Endodermal cell (in vitro differentiated cells): Measurements from ENCODE around the gene CCDC80. TPM values are rescaled to one million over a fixed set of nuclear protein-coding genes. Genes with fewer than 3 reads are reported as not detected.

Source experiments
- DNase-seq: peaks from one replicate; pipeline ENCODE4 v3.0.0-alpha.2; 2017
- H3K27ac ChIP-seq: 2 replicates; pipeline ENCODE4 v1.5.1; 2013; ENCODE audit warnings: mild to moderate bottlenecking, low read depth, low read length, moderate library complexity
- H3K27me3 ChIP-seq: 2 replicates; pipeline ENCODE4 v1.6.1; 2013; ENCODE audit warnings: mild to moderate bottlenecking, low read length, moderate library complexity; ENCODE audit not compliant: insufficient read depth, control insufficient read depth, poor library complexity, severe bottlenecking
- H3K36me3 ChIP-seq: 2 replicates; pipeline ENCODE4 v1.7.0; 2013; ENCODE audit warnings: mild to moderate bottlenecking, low read length, moderate library complexity; ENCODE audit not compliant: control insufficient read depth, insufficient read depth
- H3K4me1 ChIP-seq: one replicate; pipeline ENCODE4 v1.7.0; 2013; ENCODE audit warnings: low read length; ENCODE audit not compliant: control insufficient read depth, insufficient read depth
- H3K4me3 ChIP-seq: 2 replicates; pipeline ENCODE4 v1.5.1; 2013; ENCODE audit warnings: mild to moderate bottlenecking, low read length, moderate library complexity
- H3K9ac ChIP-seq: 2 replicates; pipeline ENCODE4 v1.6.1; 2013; ENCODE audit warnings: mild to moderate bottlenecking, low read length, moderate library complexity; ENCODE audit not compliant: poor library complexity, severe bottlenecking; ENCODE audit errors: extremely low read depth
- H3K9me3 ChIP-seq: 2 replicates; pipeline ENCODE4 v1.6.1; 2013; ENCODE audit warnings: mild to moderate bottlenecking, low read length, moderate library complexity; ENCODE audit not compliant: control insufficient read depth
- H3K27ac Mint-ChIP-seq: 2 replicates; pipeline ENCODE4 v1.8.0; 2020; ENCODE audit warnings: mixed read lengths
- H3K27me3 Mint-ChIP-seq: 2 replicates; pipeline ENCODE4 v1.8.0; 2021; ENCODE audit warnings: mild to moderate bottlenecking, mixed read lengths; ENCODE audit not compliant: insufficient read depth
- H3K36me3 Mint-ChIP-seq: 2 replicates; pipeline ENCODE4 v1.8.0; 2020; ENCODE audit warnings: low read depth, mixed read lengths
- H3K4me1 Mint-ChIP-seq: 2 replicates; pipeline ENCODE4 v1.8.0; 2020; ENCODE audit warnings: mixed read lengths
- H3K4me3 Mint-ChIP-seq: 2 replicates; pipeline ENCODE4 v1.8.0; 2020; ENCODE audit warnings: mild to moderate bottlenecking, moderate library complexity, mixed read lengths
- H3K9me3 Mint-ChIP-seq: 2 replicates; pipeline ENCODE4 v1.8.0; 2020; ENCODE audit warnings: mild to moderate bottlenecking, mixed read lengths
- CTCF ChIP-seq: fragments of 200-600 bp; sonication (generic); conservative IDR thresholded peaks from 2 replicates; pipeline ENCODE4 v1.5.0; 2021; ENCODE audit warnings: antibody characterized with exemption, mild to moderate bottlenecking
- WGBS, 2 experiments: methylation state at CpG; one replicate each; pipeline versions ENCODE4 v1.1.5 to v1.1.7; 2013; ENCODE audit warnings: missing lambda C conversion rate in 2 of 2, mixed read lengths in 1 of 2; ENCODE audit not compliant: insufficient coverage in 1 of 2, insufficient read length in 1 of 2; 5-methylcytosine and 5-hydroxymethylcytosine counted together
- total RNA-seq, 2 donors: library from RNA; stranded (reverse); fragmentation: NEBNext Ultra II Directional in 1 of 2; extraction: Animal tissue kit (Norgen Biotek cat#: 25700) in 1 of 2; gene quantifications; 2 replicates in 1 of 2; 3 replicates in 1 of 2; pipeline ENCODE4 v1.2.1, GENCODE V29; 2021

CCDC80 gene
- total RNA-seq, 2 donors from 2014 or later: 4.6 to 31.5 TPM

GRCh38 chr3:112649478-112649735 lies 8.5 kb upstream of the CCDC80 start:
- no peak overlapping the region for H3K27ac ChIP-seq
- no peak overlapping the region for H3K4me3 ChIP-seq
- H3K36me3 ChIP-seq: no peaks in the 10 kb centered on the region
- Mint-ChIP-seq H3K36me3 (no peaks in the 10 kb centered on the region), H3K4me3 (no peak overlapping the region), H3K27ac (no peak overlapping the region), H3K4me1 (peaks cover 25% of the 10 kb centered on the region), H3K27me3 (peaks cover 5% of the 10 kb centered on the region), H3K9me3 (no peaks in the 10 kb centered on the region)
- no peak overlapping the region for H3K9ac ChIP-seq
- no peak for TF ChIP-seq CTCF
- 86 to 90% methylated on average over 1 of the region's 1 CpG for WGBS, 2 experiments
- peaks cover 9% of the 10 kb centered on the region for H3K4me1 ChIP-seq
- no peak for DNase-seq
- no peaks in the 10 kb centered on the region for H3K9me3 ChIP-seq
- no peaks in the 10 kb centered on the region for H3K27me3 ChIP-seq

- no peak overlapping the region for H3K27ac ChIP-seq
Observed at GRCh38 chr3:112647122-112647521, 6.2 kb upstream of the CCDC80 start.

GRCh38 chr3:112646623-112647022 lies 5.7 kb upstream of the CCDC80 start:
- Mint-ChIP-seq H3K4me1 (peaks cover 44% of the 10 kb centered on the region), H3K9me3 (no peaks in the 10 kb centered on the region), H3K27ac (peak overlapping the region; percentile 81), H3K4me3 (peak overlapping the region; percentile 9), H3K27me3 (peaks cover 5% of the 10 kb centered on the region), H3K36me3 (no peaks in the 10 kb centered on the region)
- no peak overlapping the region for H3K4me3 ChIP-seq
- H3K9ac ChIP-seq: no peak overlapping the region
- peak; percentile 57 for DNase-seq
- no peaks in the 10 kb centered on the region for H3K27me3 ChIP-seq
- peaks cover 19% of the 10 kb centered on the region for H3K4me1 ChIP-seq
- no peak for TF ChIP-seq CTCF
- H3K27ac ChIP-seq: no peak overlapping the region
- no peaks in the 10 kb centered on the region for H3K36me3 ChIP-seq
- H3K9me3 ChIP-seq: no peaks in the 10 kb centered on the region
- WGBS, 2 experiments: 82 to 100% methylated on average over 3 to 7 of the region's 7 CpGs

More at GRCh38 chr3:112647122-112647521, 6.2 kb upstream of the CCDC80 start:
- Histone ChIP-seq H3K36me3 (no peaks in the 10 kb centered on the region), H3K9me3 (no peaks in the 10 kb centered on the region), H3K27me3 (no peaks in the 10 kb centered on the region), H3K4me3 (no peak overlapping the region), H3K9ac (no peak overlapping the region), H3K4me1 (peaks cover 19% of the 10 kb centered on the region)
- DNase-seq: peak; percentile 80
- Mint-ChIP-seq H3K9me3 (no peaks in the 10 kb centered on the region), H3K4me3 (peak overlapping the region; percentile 9), H3K36me3 (no peaks in the 10 kb centered on the region), H3K4me1 (peaks cover 44% of the 10 kb centered on the region), H3K27ac (peak overlapping the region; percentile 81), H3K27me3 (peaks cover 5% of the 10 kb centered on the region)
- 26 to 27% methylated on average over 5 of the region's 5 CpGs for WGBS, 2 experiments
- TF ChIP-seq CTCF: no peak
